Astrocyte of the spinal cord (primary cell): Measurements from ENCODE around the gene RHBG.

ENCODE experiments used
- DNase-seq: peaks from one replicate; pipeline ENCODE4 v3.0.0; 2011; ENCODE audit warnings: low read depth, low spot score
- H3K4me3 ChIP-seq: 2 replicates; pipeline ENCODE4 v1.5.1; 2011; ENCODE audit warnings: low read depth, mild to moderate bottlenecking, low read length, moderate library complexity
- CTCF ChIP-seq: IDR thresholded peaks from 2 replicates; pipeline ENCODE4 v1.5.1; 2012; ENCODE audit warnings: low read depth, mild to moderate bottlenecking, low read length, inconsistent platforms
- in situ Hi-C: cut with HindIII; loops from 2 replicates; pipeline ENCODE4 v1.10.0; 2017; ENCODE audit warnings: low sequenced_read_pairs

Gene RHBG

GRCh38 chr1:156378557-156378956, 9.5 kb downstream of the RHBG start:
- TF ChIP-seq CTCF, result no peak
- no peak for DNase-seq
- in situ Hi-C loops, result no loop called here
- H3K4me3 ChIP-seq, result no peak overlapping the region

- H3K4me3 ChIP-seq, result no peak overlapping the region
- no peak for DNase-seq
- in situ Hi-C loops, result no loop called here
- no peak for TF ChIP-seq CTCF
These were observed 10.6 kb downstream of the RHBG start for GRCh38 chr1:156379420-156380165.

GRCh38 chr1:156382561-156382960, 13.6 kb downstream of the RHBG start:
- no peak for TF ChIP-seq CTCF
- in situ Hi-C loops, result no loop called here
- H3K4me3 ChIP-seq, result no peak overlapping the region
- no peak for DNase-seq

GRCh38 chr1:156383023-156383422, 14.0 kb downstream of the RHBG start:
- in situ Hi-C loops, result no loop called here
- DNase-seq, result peak; percentile 34
- no peak overlapping the region for H3K4me3 ChIP-seq
- TF ChIP-seq CTCF, result peak; percentile 96

DNA sequence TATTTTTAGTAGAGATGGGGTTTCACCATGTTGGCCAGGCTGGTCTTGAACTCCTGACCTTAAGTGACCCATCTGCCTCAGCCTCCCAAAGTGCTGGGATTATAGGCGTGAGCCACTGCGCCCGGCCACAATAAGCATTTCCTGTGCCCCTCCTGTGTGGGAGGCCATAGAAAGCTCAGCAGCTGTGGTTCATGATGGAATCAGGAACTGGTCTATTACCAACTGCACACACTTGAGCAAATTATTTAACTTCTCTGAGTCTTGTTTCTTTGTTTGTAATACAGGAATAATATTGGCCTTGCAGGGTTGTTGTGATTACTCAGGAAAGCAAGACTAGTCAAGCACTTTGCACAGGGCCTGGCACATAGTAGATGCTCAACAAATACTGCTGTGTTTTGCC, 15.0 kb downstream of the RHBG start:
- no peak for TF ChIP-seq CTCF
- no peak overlapping the region for H3K4me3 ChIP-seq
- DNase-seq, result no peak
- in situ Hi-C loops, result no loop called here

DNA sequence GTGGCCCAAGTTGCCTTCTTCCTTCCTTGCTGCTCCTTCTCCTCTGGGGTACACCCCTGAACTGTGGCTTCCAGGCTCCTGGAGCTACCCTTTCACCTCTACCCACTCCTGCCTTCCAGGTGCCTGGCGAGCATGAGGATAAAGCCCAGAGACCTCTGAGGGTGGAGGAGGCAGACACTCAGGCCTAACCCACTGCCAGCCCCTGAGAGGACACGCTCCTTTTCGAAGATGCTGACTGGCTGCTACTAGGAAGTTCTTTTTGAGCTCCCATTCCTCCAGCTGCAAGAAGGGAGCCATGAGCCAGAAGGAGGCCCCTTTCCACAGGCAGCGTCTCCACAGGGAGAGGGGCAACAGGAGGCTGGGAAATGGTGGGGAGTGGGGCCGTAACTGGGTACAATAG, 15.6 kb downstream of the RHBG start:
- no peak overlapping the region for H3K4me3 ChIP-seq
- in situ Hi-C loops, result no loop called here
- TF ChIP-seq CTCF, result no peak
- DNase-seq, result no peak
